ENCODE data around the gene SCN5A. TPM values are rescaled to one million over a fixed set of nuclear protein-coding genes. Genes with fewer than 3 reads are reported as not detected.

SCN5A gene
- total and polyA plus RNA-seq, 2 donors (not counting 1 experiment from before 2014, with no cell fraction given), result 0.20 to 0.37 TPM

- DNase-seq (no peak), ATAC-seq (ENCODE audit: low read depth) (no peak)
- Histone ChIP-seq H3K9ac (ENCODE audit: low read length) (no peak overlapping the region), H3K27me3 (replicated peaks in 1 of 4; ENCODE audit: control extremely low read depth in 1 of 4, control insufficient read depth in 3 of 4, insufficient read depth in 4 of 4, low read length in 3 of 4) (no peaks in the 10 kb centered on the region), H2AFZ (ENCODE audit: insufficient read depth, low read depth, low read length, poor library complexity, severe bottlenecking) (no peak overlapping the region), H3K4me3 (ENCODE audit: control extremely low read depth in 1 of 5, extremely low read depth in 1 of 5, insufficient read depth in 1 of 5, low read depth in 2 of 5, low read length in 4 of 5) (no peak overlapping the region), H3K79me2 (ENCODE audit: control insufficient read depth, insufficient read depth, low read length) (no peaks in the 10 kb centered on the region), H3K9me3 (ENCODE audit: control extremely low read depth in 1 of 3, control insufficient read depth in 2 of 3, insufficient read depth in 1 of 3, low read length in 2 of 3) (no peaks in the 10 kb centered on the region), H3K27ac (ENCODE audit: low read length in 2 of 2) (no peak overlapping the region), H3K36me3 (replicated peaks in 1 of 2; ENCODE audit: control extremely low read depth in 1 of 2, control insufficient read depth in 1 of 2, extremely low read depth in 1 of 2, insufficient read depth in 2 of 2, low read length in 1 of 2) (peaks cover 0 to 4% of the 10 kb centered on the region in 2 experiments), H4K20me1 (ENCODE audit: control insufficient read depth, insufficient read depth, low read length, poor library complexity, severe bottlenecking) (no peaks in the 10 kb centered on the region), H3K4me1 (ENCODE audit: control insufficient read depth in 2 of 2, insufficient read depth in 2 of 2, low read length in 2 of 2) (no peaks in the 10 kb centered on the region), H3K4me2 (replicated peaks; ENCODE audit: low read depth, low read length, poor library complexity, severe bottlenecking) (no peak overlapping the region)
- WGBS (ENCODE audit: insufficient coverage), result 89% methylated on average over 5 of the region's 8 CpGs
- no peak for TF ChIP-seq CTCF (IDR thresholded peaks at IDR 0.05)
- TF ChIP-seq EZH2 (IDR thresholded peaks at IDR 0.05; ENCODE audit: borderline replicate concordance, insufficient read depth, low read depth, low read length, poor library complexity, severe bottlenecking), result no peak
- no peak overlapping the region for H3K4me3 Mint-ChIP-seq
- H3K27me3 Mint-ChIP-seq, result no peaks in the 10 kb centered on the region
- no peak overlapping the region for H3K27ac Mint-ChIP-seq
- ChIA-PET CTCF (interaction anchor here (1.8 kb wide), 1 partner anchor 18 kb away, joined by 4 read pairs; no protein-coding TSS in a partner anchor), POLR2A (no interaction called here)
- intact Hi-C loops (cut with micrococcal nuclease), result no loop called here
- H3K4me1 Mint-ChIP-seq, result no peaks in the 10 kb centered on the region
- no peaks in the 10 kb centered on the region for H3K9me3 Mint-ChIP-seq (ENCODE audit: insufficient read depth)
These were observed 110.6 kb downstream of the SCN5A start for GRCh38 chr3:38538773-38539353.

- H3K27ac ChIP-seq (ENCODE audit: low read length in 2 of 2), result no peak overlapping the region
- POLR2A ChIA-PET, result interaction anchor here (0.7 kb wide), 1 partner anchor 140 kb away, joined by 3 read pairs; no protein-coding TSS in a partner anchor
- H3K27me3 Mint-ChIP-seq, result no peaks in the 10 kb centered on the region
- no peaks in the 10 kb centered on the region for H3K9me3 Mint-ChIP-seq (ENCODE audit: insufficient read depth)
- H2AFZ ChIP-seq (ENCODE audit: insufficient read depth, low read depth, low read length, poor library complexity, severe bottlenecking), result no peak overlapping the region
- peaks cover 0 to 7% of the 10 kb centered on the region in 2 experiments for H3K36me3 ChIP-seq (replicated peaks in 1 of 2; ENCODE audit: control extremely low read depth in 1 of 2, control insufficient read depth in 1 of 2, extremely low read depth in 1 of 2, insufficient read depth in 2 of 2, low read length in 1 of 2)
- no peak overlapping the region for H3K4me3 ChIP-seq (ENCODE audit: control extremely low read depth in 1 of 5, extremely low read depth in 1 of 5, insufficient read depth in 1 of 5, low read depth in 2 of 5, low read length in 4 of 5)
- H3K4me1 ChIP-seq (ENCODE audit: control insufficient read depth in 2 of 2, insufficient read depth in 2 of 2, low read length in 2 of 2), result no peaks in the 10 kb centered on the region
- intact Hi-C loops (cut with micrococcal nuclease), result no loop called here
- H3K4me1 Mint-ChIP-seq, result no peaks in the 10 kb centered on the region
- ATAC-seq (ENCODE audit: low read depth) (no peak), DNase-seq (no peak)
- no peak overlapping the region for H3K4me2 ChIP-seq (replicated peaks; ENCODE audit: low read depth, low read length, poor library complexity, severe bottlenecking)
- no peak overlapping the region for H3K27ac Mint-ChIP-seq
- no peaks in the 10 kb centered on the region for H3K9me3 ChIP-seq (ENCODE audit: control extremely low read depth in 1 of 3, control insufficient read depth in 2 of 3, insufficient read depth in 1 of 3, low read length in 2 of 3)
- no peaks in the 10 kb centered on the region for H3K27me3 ChIP-seq (replicated peaks in 1 of 4; ENCODE audit: control extremely low read depth in 1 of 4, control insufficient read depth in 3 of 4, insufficient read depth in 4 of 4, low read length in 3 of 4)
- TF ChIP-seq CTCF (IDR thresholded peaks at IDR 0.05) (no peak), EZH2 (IDR thresholded peaks at IDR 0.05; ENCODE audit: borderline replicate concordance, insufficient read depth, low read depth, low read length, poor library complexity, severe bottlenecking) (no peak)
- CTCF ChIA-PET, result no interaction called here
- WGBS (ENCODE audit: insufficient coverage), result 96% methylated on average over 3 of the region's 3 CpGs
- H3K9ac ChIP-seq (ENCODE audit: low read length), result no peak overlapping the region
- no peak overlapping the region for H3K4me3 Mint-ChIP-seq
- no peaks in the 10 kb centered on the region for H4K20me1 ChIP-seq (ENCODE audit: control insufficient read depth, insufficient read depth, low read length, poor library complexity, severe bottlenecking)
- no peaks in the 10 kb centered on the region for H3K79me2 ChIP-seq (ENCODE audit: control insufficient read depth, insufficient read depth, low read length)
These were observed 112.8 kb downstream of the SCN5A start for GRCh38 chr3:38536671-38537070.
